Lung (tissue), 12 donors: ENCODE results near the gene TEKT3. TPM values are rescaled to one million over a fixed set of nuclear protein-coding genes. Genes with fewer than 3 reads are reported as not detected.

Experiments used
- ATAC-seq: fragments of 200-7000 bp; cut with Tn5 transposase; one replicate; pipeline ENCODE4 v1.9.1; 2020; ENCODE audit warnings: moderate number of reproducible peaks; ENCODE audit not compliant: insufficient read depth, low FRiP score
- DNase-seq, 3 donors: peaks; one replicate each; pipeline ENCODE4 v3.0.0-alpha.2; 2013 to 2017
- H3K27ac ChIP-seq, 2 donors: one replicate each; pipeline ENCODE4 v1.5.1; 2013; ENCODE audit warnings: mild to moderate bottlenecking in 2 of 2, moderate library complexity in 2 of 2, control low read depth in 1 of 2, inconsistent platforms in 1 of 2, low read depth in 1 of 2, low read length in 1 of 2
- H3K27me3 ChIP-seq, 3 donors: one replicate each; pipeline ENCODE4 v1.5.1; 2013; ENCODE audit warnings: low read length in 2 of 3; ENCODE audit not compliant: control insufficient read depth in 3 of 3, insufficient read depth in 3 of 3
- H3K36me3 ChIP-seq, 4 donors: one replicate each; pipeline ENCODE4 v1.5.1; 2013; ENCODE audit warnings: low read length in 4 of 4, mild to moderate bottlenecking in 1 of 4, moderate library complexity in 1 of 4; ENCODE audit not compliant: control insufficient read depth in 4 of 4, insufficient read depth in 4 of 4
- H3K4me1 ChIP-seq, 5 donors: one replicate each; pipeline ENCODE4 v1.5.1; 2013; ENCODE audit warnings: low read length in 5 of 5, mild to moderate bottlenecking in 2 of 5, moderate library complexity in 1 of 5; ENCODE audit not compliant: control insufficient read depth in 5 of 5, insufficient read depth in 5 of 5
- H3K4me3 ChIP-seq: one replicate; pipeline ENCODE4 v1.5.1; 2013; ENCODE audit warnings: mild to moderate bottlenecking, control low read depth, moderate library complexity
- H3K9ac ChIP-seq, 2 donors: one replicate each; pipeline ENCODE4 v1.5.1; 2013; ENCODE audit warnings: low read length in 2 of 2, control low read depth in 1 of 2; ENCODE audit not compliant: insufficient read depth in 1 of 2
- H3K9me3 ChIP-seq, 4 donors: one replicate each; pipeline ENCODE4 v1.5.1; 2013; ENCODE audit warnings: low read length in 3 of 4, mild to moderate bottlenecking in 1 of 4, moderate library complexity in 1 of 4; ENCODE audit not compliant: control insufficient read depth in 4 of 4, insufficient read depth in 3 of 4
- CTCF ChIP-seq: IDR thresholded peaks from 2 replicates; pipeline ENCODE4 v1.5.1; 2012; ENCODE audit warnings: mild to moderate bottlenecking; ENCODE audit errors: control extremely low read depth, extremely low read depth
- WGBS, 2 donors: extraction: QIAGEN DNeasy Blood & Tissue Kit; methylation state at CpG; one replicate each; pipeline ENCODE4 v1.1.7; 2013; 5-methylcytosine and 5-hydroxymethylcytosine counted together
- polyA plus RNA-seq, 2 donors: library from polyadenylated mRNA; stranded (reverse); fragments of 200-250 nt; gene quantifications; one replicate each; pipeline ENCODE4 v1.2.1, GENCODE V29; 2013
- total RNA-seq, 2 donors: library from RNA; depleted of rRNA in 1 of 2; stranded (reverse); fragments of >200 nt in 1 of 2; gene quantifications; one replicate each; pipeline ENCODE4 v1.2.1, GENCODE V29; 2014 to 2021
- donor health status: control.
- donor health status: control.
- donor health status: Bipolar disorder and iron deficiency.
- donor health status: healthy.
- donor health status: DM: yes; HTN: yes; CAD: no.

The TEKT3 gene
- total and polyA plus RNA-seq, 4 donors, result 1.2 to 5.4 (median 1.7) TPM

DNA sequence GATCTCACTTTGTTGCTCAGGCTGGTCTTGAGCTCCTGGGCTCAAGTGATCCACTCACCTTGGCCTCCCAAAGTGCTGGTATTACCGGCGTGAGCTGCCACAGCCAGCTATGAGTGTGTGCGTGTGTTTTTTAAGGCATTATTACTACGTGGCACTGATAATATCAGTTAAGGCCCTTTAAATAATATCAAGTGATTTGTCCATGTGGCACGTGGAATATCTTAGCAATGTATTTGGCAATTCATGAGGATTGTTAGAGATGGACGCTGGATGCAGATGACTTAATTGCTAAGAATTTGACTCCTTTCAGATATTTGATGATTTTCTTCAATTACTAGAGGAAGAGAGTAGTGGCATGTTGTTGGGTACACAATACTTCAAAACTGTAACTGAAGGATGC, 50.8 kb downstream of the TEKT3 start:
- WGBS, 2 donors, result 69 to 88% methylated on average over 6 of the region's 6 CpGs
- ATAC-seq (no peak), DNase-seq (no peak)
- peaks cover 0 to 4% (median 0%) of the 10 kb centered on the region in 4 donors for H3K9me3 ChIP-seq
- H3K4me3 ChIP-seq, result no peak overlapping the region
- no peaks in the 10 kb centered on the region for H3K36me3 ChIP-seq
- H3K9ac ChIP-seq, result no peak overlapping the region
- TF ChIP-seq CTCF, result no peak
- H3K27me3 ChIP-seq, result no peaks in the 10 kb centered on the region
- H3K4me1 ChIP-seq, result peaks cover 0 to 7% (median 3%) of the 10 kb centered on the region in 5 donors
- peak overlapping the region in 1 of 2 donors; percentile 38 for H3K27ac ChIP-seq

DNA sequence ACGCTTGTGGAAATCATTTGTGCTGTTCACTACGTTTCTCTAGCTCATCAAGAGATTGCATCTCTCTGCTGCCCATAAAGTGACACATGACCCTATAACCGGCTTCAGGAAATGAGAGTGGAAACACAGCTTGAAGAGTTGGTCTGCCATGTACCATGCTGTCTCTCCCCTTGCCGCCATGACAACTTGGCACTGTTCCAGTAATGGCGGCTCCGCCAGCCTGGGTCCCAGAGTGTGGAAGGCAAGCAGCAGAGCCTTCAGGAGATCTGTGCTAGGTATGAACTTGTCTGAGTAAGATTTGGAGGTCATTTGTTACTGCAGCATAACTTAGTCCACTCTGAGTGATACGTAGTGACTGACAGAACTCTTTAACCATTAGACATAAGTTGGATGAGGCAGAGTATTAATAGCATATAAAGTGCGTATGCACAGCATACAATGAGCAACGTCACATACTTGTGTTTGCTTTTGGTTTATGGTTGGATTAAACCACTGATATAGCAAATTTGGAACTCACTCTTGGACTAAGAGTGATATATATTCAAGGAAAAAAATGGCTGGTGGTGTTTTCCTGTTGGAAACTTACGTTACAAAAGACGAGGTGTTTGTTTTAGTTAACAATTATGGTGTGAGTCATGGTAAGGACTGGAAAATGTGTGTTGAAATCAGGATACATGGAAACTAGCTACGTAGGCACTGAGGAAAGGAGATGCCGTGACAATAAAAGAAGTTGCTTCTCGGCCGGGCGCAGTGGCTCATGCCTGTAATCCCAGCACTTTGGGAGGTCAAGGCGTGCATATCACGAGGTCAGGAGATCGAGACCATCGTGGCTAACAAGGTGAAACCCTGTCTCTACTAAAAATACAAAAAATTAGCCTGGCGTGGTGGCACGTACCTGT, 51.9 kb downstream of the TEKT3 start:
- Histone ChIP-seq H3K27ac (no peak overlapping the region), H3K9ac (no peak overlapping the region), H3K36me3 (no peaks in the 10 kb centered on the region), H3K9me3 (peaks cover 0 to 4% (median 0%) of the 10 kb centered on the region in 4 donors), H3K4me3 (no peak overlapping the region), H3K27me3 (no peaks in the 10 kb centered on the region), H3K4me1 (peaks cover 0 to 7% (median 3%) of the 10 kb centered on the region in 5 donors)
- ATAC-seq (no peak), DNase-seq (no peak)
- WGBS, 2 donors, result 75 to 80% methylated on average over 22 of the region's 22 CpGs
- no peak for TF ChIP-seq CTCF

DNA sequence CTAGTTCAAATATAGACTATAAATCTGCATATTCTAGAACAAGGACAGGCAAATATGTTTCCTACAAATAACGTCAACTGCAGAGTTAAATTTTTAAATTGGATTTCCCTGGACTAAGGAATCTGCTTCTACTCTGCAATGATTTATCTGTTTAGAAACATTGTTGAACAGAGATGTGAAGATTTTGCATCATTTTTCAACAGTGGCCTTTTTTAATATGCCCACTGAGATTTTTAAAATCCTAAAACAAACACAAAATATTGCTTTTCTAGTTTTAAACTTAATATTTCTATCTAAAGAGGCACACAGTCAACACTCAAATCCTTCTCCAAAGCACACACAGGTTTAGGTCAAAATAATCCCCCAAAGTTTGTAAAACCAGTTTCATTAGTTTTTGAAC, 52.5 kb downstream of the TEKT3 start:
- no peak for ATAC-seq
- Histone ChIP-seq H3K9me3 (peaks cover 0 to 4% (median 0%) of the 10 kb centered on the region in 4 donors), H3K9ac (no peak overlapping the region), H3K4me3 (no peak overlapping the region), H3K36me3 (no peaks in the 10 kb centered on the region), H3K27ac (no peak overlapping the region), H3K4me1 (peaks cover 0 to 7% (median 3%) of the 10 kb centered on the region in 5 donors), H3K27me3 (no peaks in the 10 kb centered on the region)
- WGBS, 2 donors, result 72 to 88% methylated on average over 1 of the region's 1 CpG
- no peak for DNase-seq
- no peak for TF ChIP-seq CTCF
